ENCODE results near the gene LPP.

The LPP gene

GRCh38 chr3:188508454-188508853, 354.5 kb downstream of the LPP start:
- TF ChIP-seq SIN3A (IDR thresholded peaks at IDR 0.05; ENCODE audit: borderline replicate concordance, insufficient read depth, low read length), result no peak
- no peak for TF ChIP-seq FOXP2 (optimal IDR thresholded peaks at IDR 0.05; ENCODE audit: borderline replicate concordance, extremely low read depth, extremely low read length, insufficient read depth)
- TF ChIP-seq TAF1 (IDR thresholded peaks at IDR 0.05; ENCODE audit: borderline replicate concordance, insufficient read depth, low read length), result no peak
- no peak for TF ChIP-seq REST (IDR thresholded peaks at IDR 0.05; ENCODE audit: insufficient read depth in 1 of 2, low read depth in 2 of 2, low read length in 2 of 2)
- TF ChIP-seq POLR2AphosphoS5 (IDR thresholded peaks at IDR 0.05; ENCODE audit: low read depth, low read length), result no peak

GRCh38 chr3:188509316-188509715, 355.4 kb downstream of the LPP start:
- TF ChIP-seq FOXP2 (optimal IDR thresholded peaks at IDR 0.05; ENCODE audit: borderline replicate concordance, extremely low read depth, extremely low read length, insufficient read depth) (no peak), REST (IDR thresholded peaks at IDR 0.05; ENCODE audit: insufficient read depth in 1 of 2, low read depth in 2 of 2, low read length in 2 of 2) (no peak), POLR2AphosphoS5 (IDR thresholded peaks at IDR 0.05; ENCODE audit: low read depth, low read length) (no peak), SIN3A (IDR thresholded peaks at IDR 0.05; ENCODE audit: borderline replicate concordance, insufficient read depth, low read length) (no peak), TAF1 (IDR thresholded peaks at IDR 0.05; ENCODE audit: borderline replicate concordance, insufficient read depth, low read length) (no peak)

GRCh38 chr3:188510366-188510765, 356.4 kb downstream of the LPP start:
- TF ChIP-seq POLR2AphosphoS5 (IDR thresholded peaks at IDR 0.05; ENCODE audit: low read depth, low read length), result no peak
- no peak for TF ChIP-seq REST (IDR thresholded peaks at IDR 0.05; ENCODE audit: insufficient read depth in 1 of 2, low read depth in 2 of 2, low read length in 2 of 2)
- TF ChIP-seq TAF1 (IDR thresholded peaks at IDR 0.05; ENCODE audit: borderline replicate concordance, insufficient read depth, low read length), result no peak

- no peak for TF ChIP-seq FOXP2 (optimal IDR thresholded peaks at IDR 0.05; ENCODE audit: borderline replicate concordance, extremely low read depth, extremely low read length, insufficient read depth)
- no peak for TF ChIP-seq TAF1 (IDR thresholded peaks at IDR 0.05; ENCODE audit: borderline replicate concordance, insufficient read depth, low read length)
- no peak for TF ChIP-seq REST (IDR thresholded peaks at IDR 0.05; ENCODE audit: insufficient read depth in 1 of 2, low read depth in 2 of 2, low read length in 2 of 2)
- no peak for TF ChIP-seq POLR2AphosphoS5 (IDR thresholded peaks at IDR 0.05; ENCODE audit: low read depth, low read length)
- TF ChIP-seq SIN3A (IDR thresholded peaks at IDR 0.05; ENCODE audit: borderline replicate concordance, insufficient read depth, low read length), result no peak
Measured at GRCh38 chr3:188513662-188514328, 359.8 kb downstream of the LPP start.

GRCh38 chr3:188516515-188516914, 362.6 kb downstream of the LPP start:
- TF ChIP-seq REST (IDR thresholded peaks at IDR 0.05; ENCODE audit: insufficient read depth in 1 of 2, low read depth in 2 of 2, low read length in 2 of 2), result no peak
- no peak for TF ChIP-seq SIN3A (IDR thresholded peaks at IDR 0.05; ENCODE audit: borderline replicate concordance, insufficient read depth, low read length)
- no peak for TF ChIP-seq TAF1 (IDR thresholded peaks at IDR 0.05; ENCODE audit: borderline replicate concordance, insufficient read depth, low read length)
- TF ChIP-seq POLR2AphosphoS5 (IDR thresholded peaks at IDR 0.05; ENCODE audit: low read depth, low read length), result no peak
- no peak for TF ChIP-seq FOXP2 (optimal IDR thresholded peaks at IDR 0.05; ENCODE audit: borderline replicate concordance, extremely low read depth, extremely low read length, insufficient read depth)
